GM12872 (cell line): ENCODE results near the gene CCDC138.

Experiments
- CTCF ChIP-seq: IDR thresholded peaks from 3 replicates; pipeline ENCODE4 v1.5.1; 2011; ENCODE audit warnings: low read depth, mild to moderate bottlenecking, low read length, moderate library complexity; ENCODE audit not compliant: insufficient read depth

Gene CCDC138

DNA sequence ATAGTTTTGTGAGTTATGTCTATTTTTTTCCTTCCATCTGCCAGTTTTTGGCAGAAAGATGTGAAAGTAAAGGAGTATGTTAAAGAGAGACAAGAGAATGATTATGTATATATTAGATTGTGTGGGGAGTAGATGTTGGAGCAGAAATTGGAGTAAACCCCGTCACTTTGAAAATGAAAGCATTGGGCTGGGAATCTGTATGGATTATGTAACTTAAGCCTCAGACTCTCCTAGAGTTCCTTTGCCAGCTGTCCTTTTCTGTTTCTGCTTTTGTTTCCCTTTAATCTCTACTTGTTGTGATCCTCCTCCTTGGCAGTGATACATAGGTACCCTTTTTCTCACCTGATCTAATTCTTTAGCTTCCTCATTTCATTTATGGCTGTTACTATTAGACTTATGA, 19.2 kb downstream of the CCDC138 start:
- no peak for TF ChIP-seq CTCF

GRCh38 chr2:108806371-108807113, 20.0 kb downstream of the CCDC138 start:
- TF ChIP-seq CTCF: no peak

DNA sequence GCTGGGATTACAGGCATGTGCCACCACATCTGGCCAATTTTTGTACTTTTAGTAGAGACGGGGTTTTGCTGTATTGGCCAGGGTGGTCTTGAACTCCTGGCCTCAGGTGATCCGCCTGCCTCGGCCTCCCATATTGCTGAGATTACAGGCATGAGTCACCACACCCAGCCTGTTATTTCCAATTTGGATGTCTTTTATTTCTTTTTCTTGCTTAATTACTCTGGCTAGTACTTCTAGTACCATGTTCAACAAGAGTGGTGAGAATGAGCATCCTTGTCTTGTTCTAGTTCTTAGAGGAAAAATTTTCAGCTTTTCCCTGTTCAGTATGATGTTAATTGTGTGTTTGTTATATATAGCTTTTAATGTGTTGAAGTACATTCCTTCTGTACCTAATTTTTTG, 23.4 kb downstream of the CCDC138 start:
- TF ChIP-seq CTCF: no peak

DNA sequence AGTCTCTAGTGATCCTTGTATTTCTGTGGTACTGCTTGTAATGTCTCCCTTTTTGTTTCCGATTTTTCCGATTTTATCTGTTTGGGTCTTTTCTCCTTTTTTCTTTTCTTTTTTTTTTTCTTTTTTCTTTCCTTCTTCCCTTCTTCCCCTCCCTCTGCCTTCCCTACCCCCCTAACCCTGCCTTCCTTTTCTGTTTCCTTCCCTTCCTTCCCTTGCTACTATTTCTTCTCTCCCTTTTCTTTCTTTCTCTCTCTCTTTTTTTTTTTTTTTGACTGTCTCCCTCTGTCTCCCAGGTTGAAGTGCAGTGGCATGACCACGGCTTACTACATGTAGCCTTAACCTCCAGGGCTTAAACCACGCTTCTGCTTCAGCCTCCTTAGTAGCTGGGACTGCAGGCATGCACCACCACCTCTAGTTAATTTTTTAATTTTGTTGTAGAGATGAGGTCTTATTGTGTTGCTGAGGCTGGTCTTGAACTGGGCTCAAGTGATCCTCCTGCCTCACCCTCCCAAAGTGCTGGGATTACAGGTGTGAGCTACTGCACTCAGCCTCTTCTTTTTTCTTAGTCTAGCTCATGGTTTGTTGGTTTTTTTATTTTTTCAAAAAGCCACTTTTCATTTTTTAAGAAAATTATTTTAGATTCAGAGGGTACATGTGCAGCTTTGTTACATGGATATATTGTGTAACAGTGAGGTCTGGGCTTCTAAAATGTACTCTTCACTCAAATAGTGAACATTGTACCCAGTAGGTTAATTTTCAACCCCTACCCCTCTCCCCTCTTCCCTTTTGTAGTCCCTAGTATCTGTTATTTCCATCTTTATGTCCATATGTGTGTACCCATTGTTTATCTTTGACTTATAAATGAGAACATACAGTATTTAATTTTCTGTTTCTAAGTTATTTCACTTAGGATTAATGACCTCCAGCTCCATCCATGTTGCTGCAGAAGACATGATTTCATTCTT, 24.7 kb downstream of the CCDC138 start:
- no peak for TF ChIP-seq CTCF

GRCh38 chr2:108813732-108814131, 27.2 kb downstream of the CCDC138 start:
- TF ChIP-seq CTCF: no peak

DNA sequence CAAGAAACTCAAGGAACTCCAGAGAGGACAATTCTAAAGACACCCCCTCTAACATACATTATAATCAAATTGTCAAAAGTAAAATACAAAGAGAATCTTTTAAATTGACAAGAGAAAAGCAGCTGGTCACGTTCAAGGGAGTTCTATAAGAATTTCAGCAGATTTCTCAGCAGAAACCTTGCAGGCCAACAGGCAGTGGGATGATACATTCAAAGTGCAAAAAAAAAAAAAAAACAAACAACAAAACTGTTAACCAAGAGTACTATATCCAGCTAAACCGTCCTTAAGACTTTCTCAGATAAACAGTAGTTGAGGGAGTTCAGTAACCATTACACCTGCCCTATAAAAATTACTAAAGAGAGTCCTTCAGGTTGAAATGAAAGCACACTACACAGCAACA, 33.9 kb downstream of the CCDC138 start:
- TF ChIP-seq CTCF: no peak

DNA sequence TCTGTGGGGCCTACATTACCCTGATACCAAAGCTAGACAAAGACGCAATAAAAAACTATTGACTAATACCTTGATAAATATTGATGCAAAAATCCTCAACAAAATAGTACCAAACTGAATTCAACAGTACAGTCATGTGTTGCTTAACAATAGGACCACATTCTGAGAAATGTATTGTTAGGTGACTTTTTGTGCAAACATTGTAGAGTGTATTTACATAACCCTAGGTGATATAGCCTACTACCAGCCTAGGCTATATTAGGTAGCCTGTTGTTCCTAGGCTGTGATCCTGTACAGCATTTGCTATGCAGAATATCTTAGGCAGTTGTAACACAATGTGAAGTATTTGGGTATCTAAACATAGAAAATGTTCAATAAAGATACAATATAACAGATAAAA, 36.7 kb downstream of the CCDC138 start:
- no peak for TF ChIP-seq CTCF
